GM19351 (cell line): Measurements from ENCODE around the gene PSMA5.

Source experiments
- ATAC-seq: cut with Tn5 transposase; IDR thresholded peaks from one replicate; pipeline ENCODE4 v1.9.1; 2021; ENCODE audit warnings: mild to moderate bottlenecking, moderate library complexity; ENCODE audit not compliant: unreplicated experiment

Gene PSMA5

GRCh38 chr1:109370712-109371340 lies 55.4 kb downstream of the PSMA5 start:
- no peak for ATAC-seq

- no peak for ATAC-seq
These were observed 57.0 kb downstream of the PSMA5 start for GRCh38 chr1:109369167-109369746.

GRCh38 chr1:109368464-109368863 lies 57.8 kb downstream of the PSMA5 start:
- no peak for ATAC-seq

- ATAC-seq = no peak
These were observed 58.6 kb downstream of the PSMA5 start for GRCh38 chr1:109367626-109368025.

GRCh38 chr1:109365642-109366204 lies 60.5 kb downstream of the PSMA5 start:
- ATAC-seq = no peak

GRCh38 chr1:109361649-109362048 lies 64.6 kb downstream of the PSMA5 start:
- ATAC-seq = no peak

GRCh38 chr1:109361069-109361468 lies 65.2 kb downstream of the PSMA5 start:
- ATAC-seq = no peak

- ATAC-seq = no peak
These were observed 68.6 kb downstream of the PSMA5 start for GRCh38 chr1:109357616-109358015.

- ATAC-seq = no peak
These were observed 69.3 kb downstream of the PSMA5 start for GRCh38 chr1:109356915-109357314.

- no peak for ATAC-seq
These were observed 69.7 kb downstream of the PSMA5 start for GRCh38 chr1:109356505-109356904.

- ATAC-seq = no peak
These were observed 71.3 kb downstream of the PSMA5 start for GRCh38 chr1:109354929-109355328.

- no peak for ATAC-seq
These were observed 74.8 kb downstream of the PSMA5 start for GRCh38 chr1:109351457-109351856.

GRCh38 chr1:109350655-109351054 lies 75.6 kb downstream of the PSMA5 start:
- no peak for ATAC-seq

GRCh38 chr1:109350182-109350581 lies 76.1 kb downstream of the PSMA5 start:
- no peak for ATAC-seq
